Uterus (tissue), 2 donors: ENCODE data around the gene INAVA.

Source experiments
- POLR2A ChIP-seq, 2 donors: fragments of 450-650 bp; IDR thresholded peaks; one replicate each; pipeline ENCODE4 v1.6.1; 2016; ENCODE audit warnings: antibody characterized with exemption in 2 of 2, mild to moderate bottlenecking in 1 of 2, moderate library complexity in 1 of 2
- TF ChIP-seq, protein P1 (sequence below), 4 experiments: fragments of 200-600 bp in 2 of 4; fragments of 450-650 bp in 2 of 4; sonication (generic) in 2 of 4; IDR thresholded peaks; one replicate each; pipeline ENCODE4 v1.5.1; 2016 to 2019; ENCODE audit warnings: antibody characterized with exemption in 4 of 4, mild to moderate bottlenecking in 2 of 4, moderate library complexity in 1 of 4

DNA sequence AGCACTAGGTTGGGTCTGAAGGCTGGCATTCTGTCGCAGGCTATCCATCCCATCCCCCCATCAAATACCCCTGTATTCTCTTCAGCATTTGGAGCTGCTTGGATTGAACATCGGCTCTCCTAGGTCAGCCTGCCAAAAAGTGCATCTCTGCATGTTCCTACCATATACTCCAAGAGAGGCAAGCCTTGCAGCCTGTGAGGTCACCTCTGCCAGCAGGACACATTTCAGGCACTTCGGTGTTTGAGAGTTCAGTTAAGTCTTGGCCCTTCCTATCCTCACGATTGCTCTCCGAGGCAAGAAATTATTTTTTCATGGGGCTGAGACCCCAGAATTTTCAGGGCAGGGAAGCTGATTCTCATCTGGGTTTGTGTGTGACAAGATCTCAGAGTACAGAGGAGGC is 19.3 kb upstream of the INAVA start:
- no peak for TF ChIP-seq POLR2A (IDR thresholded peaks at IDR 0.05)
- TF ChIP-seq, protein P1, sequence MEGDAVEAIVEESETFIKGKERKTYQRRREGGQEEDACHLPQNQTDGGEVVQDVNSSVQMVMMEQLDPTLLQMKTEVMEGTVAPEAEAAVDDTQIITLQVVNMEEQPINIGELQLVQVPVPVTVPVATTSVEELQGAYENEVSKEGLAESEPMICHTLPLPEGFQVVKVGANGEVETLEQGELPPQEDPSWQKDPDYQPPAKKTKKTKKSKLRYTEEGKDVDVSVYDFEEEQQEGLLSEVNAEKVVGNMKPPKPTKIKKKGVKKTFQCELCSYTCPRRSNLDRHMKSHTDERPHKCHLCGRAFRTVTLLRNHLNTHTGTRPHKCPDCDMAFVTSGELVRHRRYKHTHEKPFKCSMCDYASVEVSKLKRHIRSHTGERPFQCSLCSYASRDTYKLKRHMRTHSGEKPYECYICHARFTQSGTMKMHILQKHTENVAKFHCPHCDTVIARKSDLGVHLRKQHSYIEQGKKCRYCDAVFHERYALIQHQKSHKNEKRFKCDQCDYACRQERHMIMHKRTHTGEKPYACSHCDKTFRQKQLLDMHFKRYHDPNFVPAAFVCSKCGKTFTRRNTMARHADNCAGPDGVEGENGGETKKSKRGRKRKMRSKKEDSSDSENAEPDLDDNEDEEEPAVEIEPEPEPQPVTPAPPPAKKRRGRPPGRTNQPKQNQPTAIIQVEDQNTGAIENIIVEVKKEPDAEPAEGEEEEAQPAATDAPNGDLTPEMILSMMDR (IDR thresholded peaks at IDR 0.05), result no peak
